HG03095 (cell line): ENCODE measurements around the gene ERC2.

ENCODE experiments used
- ATAC-seq: cut with Tn5 transposase; IDR thresholded peaks from one replicate; pipeline ENCODE4 v1.9.1; 2021; ENCODE audit warnings: moderate library complexity; ENCODE audit not compliant: unreplicated experiment

Gene ERC2

GRCh38 chr3:56130036-56130435, 338.2 kb downstream of the ERC2 start:
- no peak for ATAC-seq

GRCh38 chr3:56126632-56127031, 341.6 kb downstream of the ERC2 start:
- ATAC-seq, result no peak

- no peak for ATAC-seq
Observed at GRCh38 chr3:56125358-56126005, 342.8 kb downstream of the ERC2 start.

- ATAC-seq, result no peak
Observed at GRCh38 chr3:56124546-56124945, 343.7 kb downstream of the ERC2 start.

GRCh38 chr3:56123487-56123886, 344.8 kb downstream of the ERC2 start:
- ATAC-seq, result no peak

- ATAC-seq, result no peak
Observed at GRCh38 chr3:56122911-56123310, 345.4 kb downstream of the ERC2 start.

- ATAC-seq, result no peak
Observed at GRCh38 chr3:56121716-56122115, 346.6 kb downstream of the ERC2 start.

GRCh38 chr3:56119575-56120349, 348.5 kb downstream of the ERC2 start:
- no peak for ATAC-seq

- no peak for ATAC-seq
Observed at GRCh38 chr3:56118968-56119367, 349.3 kb downstream of the ERC2 start.

- no peak for ATAC-seq
Observed at GRCh38 chr3:56115698-56116097, 352.6 kb downstream of the ERC2 start.

- no peak for ATAC-seq
Observed at GRCh38 chr3:56115199-56115598, 353.1 kb downstream of the ERC2 start.

- no peak for ATAC-seq
Observed at GRCh38 chr3:56113908-56114307, 354.4 kb downstream of the ERC2 start.

GRCh38 chr3:56113231-56113630, 355.0 kb downstream of the ERC2 start:
- no peak for ATAC-seq

GRCh38 chr3:56111606-56112304, 356.5 kb downstream of the ERC2 start:
- no peak for ATAC-seq

GRCh38 chr3:56110886-56111285, 357.4 kb downstream of the ERC2 start:
- ATAC-seq, result no peak

GRCh38 chr3:56107157-56107556, 361.1 kb downstream of the ERC2 start:
- ATAC-seq, result no peak

- no peak for ATAC-seq
Observed at GRCh38 chr3:56102032-56102431, 366.2 kb downstream of the ERC2 start.

- no peak for ATAC-seq
Observed at GRCh38 chr3:56101576-56101975, 366.7 kb downstream of the ERC2 start.

- ATAC-seq, result no peak
Observed at GRCh38 chr3:56096999-56097398, 371.3 kb downstream of the ERC2 start.

GRCh38 chr3:56094170-56094569, 374.1 kb downstream of the ERC2 start:
- no peak for ATAC-seq

- no peak for ATAC-seq
Observed at GRCh38 chr3:56089739-56090138, 378.5 kb downstream of the ERC2 start.

GRCh38 chr3:56087451-56088053, 380.7 kb downstream of the ERC2 start:
- no peak for ATAC-seq
